ENCODE measurements around the gene ENTPD8. TPM values are rescaled to one million over a fixed set of nuclear protein-coding genes. Genes with fewer than 3 reads are reported as not detected.

Gene ENTPD8
- total RNA-seq, 3 donors from 2014 or later: 2.0 to 3.2 TPM; not detected in 1

DNA sequence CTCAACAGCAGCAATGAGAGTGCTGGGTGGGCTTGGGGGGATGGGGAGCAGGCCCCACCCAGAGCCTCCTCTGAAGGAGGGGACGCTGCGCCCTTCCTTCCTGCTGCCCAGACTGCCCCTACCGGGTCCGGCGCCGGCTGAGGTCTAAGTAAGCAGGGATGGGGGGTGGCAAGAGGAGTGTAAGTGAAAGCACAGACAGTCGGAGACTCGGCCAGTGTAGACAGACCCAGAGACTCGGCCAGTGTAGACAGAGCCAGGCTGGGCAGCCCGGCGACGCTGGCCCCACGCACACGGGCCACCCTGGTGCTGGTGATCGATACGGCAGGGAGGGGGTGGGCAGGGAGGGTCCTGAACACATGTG is 7.4 kb upstream of the ENTPD8 start:
- Histone ChIP-seq H3K36me3 (no peaks in the 10 kb centered on the region), H3K27ac (no peak overlapping the region), H3K4me3 (no peak overlapping the region), H3K4me1 (peaks cover 4 to 10% of the 10 kb centered on the region in 2 donors), H3K27me3 (no peaks in the 10 kb centered on the region), H3K9me3 (no peaks in the 10 kb centered on the region)
- TF ChIP-seq POLR2A (IDR thresholded peaks at IDR 0.05): no peak
- TF ChIP-seq, protein P1, sequence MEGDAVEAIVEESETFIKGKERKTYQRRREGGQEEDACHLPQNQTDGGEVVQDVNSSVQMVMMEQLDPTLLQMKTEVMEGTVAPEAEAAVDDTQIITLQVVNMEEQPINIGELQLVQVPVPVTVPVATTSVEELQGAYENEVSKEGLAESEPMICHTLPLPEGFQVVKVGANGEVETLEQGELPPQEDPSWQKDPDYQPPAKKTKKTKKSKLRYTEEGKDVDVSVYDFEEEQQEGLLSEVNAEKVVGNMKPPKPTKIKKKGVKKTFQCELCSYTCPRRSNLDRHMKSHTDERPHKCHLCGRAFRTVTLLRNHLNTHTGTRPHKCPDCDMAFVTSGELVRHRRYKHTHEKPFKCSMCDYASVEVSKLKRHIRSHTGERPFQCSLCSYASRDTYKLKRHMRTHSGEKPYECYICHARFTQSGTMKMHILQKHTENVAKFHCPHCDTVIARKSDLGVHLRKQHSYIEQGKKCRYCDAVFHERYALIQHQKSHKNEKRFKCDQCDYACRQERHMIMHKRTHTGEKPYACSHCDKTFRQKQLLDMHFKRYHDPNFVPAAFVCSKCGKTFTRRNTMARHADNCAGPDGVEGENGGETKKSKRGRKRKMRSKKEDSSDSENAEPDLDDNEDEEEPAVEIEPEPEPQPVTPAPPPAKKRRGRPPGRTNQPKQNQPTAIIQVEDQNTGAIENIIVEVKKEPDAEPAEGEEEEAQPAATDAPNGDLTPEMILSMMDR (IDR thresholded peaks at IDR 0.05): no peak
- no peak for TF ChIP-seq POLR2AphosphoS5 (IDR thresholded peaks at IDR 0.05)
- intact Hi-C loops (cut with DNase I; ENCODE audit: low total_unique reads): no loop called here
- no peak for DNase-seq (ENCODE audit: low spot score in 2 of 2)

DNA sequence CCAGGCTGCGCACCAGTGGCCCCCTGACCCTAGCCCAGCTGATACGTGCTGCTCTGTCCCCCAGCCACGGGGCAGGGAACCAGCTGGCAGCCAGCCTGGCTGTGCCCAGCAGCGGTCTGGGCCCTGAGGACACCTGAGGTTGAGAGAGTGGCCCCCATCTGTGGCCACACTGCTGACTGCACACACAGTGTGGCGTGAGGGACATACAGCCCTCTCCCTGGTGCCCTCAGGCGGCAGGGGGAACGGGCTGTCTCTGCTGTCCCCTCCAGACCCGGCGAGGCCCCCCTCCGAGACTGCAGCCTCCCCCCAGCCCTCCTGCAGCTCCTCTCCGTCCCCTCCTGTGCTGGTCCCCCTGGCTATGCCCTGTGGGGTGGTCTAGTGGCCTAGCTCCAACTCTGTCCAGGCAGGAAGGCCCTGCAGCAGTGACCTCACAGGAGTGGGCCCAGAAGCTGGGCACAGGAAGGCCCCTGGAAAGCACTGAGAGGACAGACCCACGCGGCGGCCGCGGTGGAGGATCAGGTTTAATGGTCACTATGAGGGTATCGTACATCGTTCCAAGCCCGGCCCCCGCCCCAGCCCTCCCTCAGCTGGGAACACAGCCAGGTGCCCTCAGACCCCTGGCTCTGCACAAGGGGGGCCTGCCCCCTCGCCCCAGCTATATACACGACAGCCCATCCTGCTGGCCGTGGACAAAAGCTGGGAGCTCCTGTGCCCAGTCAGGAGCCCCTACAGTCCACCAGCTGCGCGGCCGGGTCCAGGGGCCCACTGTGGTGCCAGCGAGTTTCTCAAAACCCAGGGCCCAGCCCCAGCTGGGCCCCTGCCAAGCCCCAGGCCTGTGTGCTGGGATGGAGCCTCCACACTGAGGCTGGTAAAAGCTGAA is 6.8 kb upstream of the ENTPD8 start:
- TF ChIP-seq, protein P1 (IDR thresholded peaks at IDR 0.05): no peak
- TF ChIP-seq POLR2AphosphoS5 (IDR thresholded peaks at IDR 0.05) (no peak), POLR2A (IDR thresholded peaks at IDR 0.05) (no peak)
- intact Hi-C loops (cut with DNase I; ENCODE audit: low total_unique reads): no loop called here
- DNase-seq (ENCODE audit: low spot score in 2 of 2): no peak
- Histone ChIP-seq H3K27me3 (no peaks in the 10 kb centered on the region), H3K4me1 (peaks cover 4 to 10% of the 10 kb centered on the region in 2 donors), H3K27ac (no peak overlapping the region), H3K9me3 (no peaks in the 10 kb centered on the region), H3K36me3 (no peaks in the 10 kb centered on the region), H3K4me3 (no peak overlapping the region)

DNA sequence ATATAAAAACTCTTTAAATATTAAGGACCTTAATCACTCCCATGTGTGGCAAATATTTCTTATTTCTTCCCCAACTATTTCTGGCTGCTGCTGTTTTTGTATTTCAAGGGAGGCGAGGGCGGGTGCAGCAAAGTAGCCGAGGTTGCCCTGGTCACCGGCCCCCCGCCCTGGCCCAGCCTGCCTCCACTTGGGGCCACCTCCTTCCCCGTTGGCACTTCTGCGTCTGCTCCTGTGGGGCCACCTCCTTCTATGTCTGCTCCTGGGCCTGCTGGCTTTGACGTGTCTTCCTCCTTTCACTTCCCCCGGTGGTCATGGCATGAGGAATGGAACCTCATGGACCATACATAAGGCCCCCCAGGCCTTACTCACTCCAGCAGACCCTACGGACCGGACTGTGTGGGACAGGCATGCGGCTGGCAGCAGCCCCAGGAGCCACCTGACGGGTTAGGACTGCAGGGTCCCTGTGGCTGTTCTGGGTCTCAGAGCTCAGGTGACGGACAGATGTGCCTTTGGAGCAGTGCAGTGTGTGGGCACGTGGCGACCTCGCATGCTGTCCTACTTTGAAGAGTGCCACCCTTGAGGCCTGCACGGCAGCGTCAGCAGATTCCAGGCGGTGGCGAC is 5.8 kb upstream of the ENTPD8 start:
- Histone ChIP-seq H3K36me3 (no peaks in the 10 kb centered on the region), H3K27me3 (no peaks in the 10 kb centered on the region), H3K4me1 (peaks cover 4 to 10% of the 10 kb centered on the region in 2 donors), H3K4me3 (no peak overlapping the region), H3K9me3 (no peaks in the 10 kb centered on the region), H3K27ac (no peak overlapping the region)
- no peak for DNase-seq (ENCODE audit: low spot score in 2 of 2)
- intact Hi-C loops (cut with DNase I; ENCODE audit: low total_unique reads): no loop called here
- TF ChIP-seq POLR2AphosphoS5 (IDR thresholded peaks at IDR 0.05) (no peak), POLR2A (IDR thresholded peaks at IDR 0.05) (no peak)
- TF ChIP-seq, protein P1 (IDR thresholded peaks at IDR 0.05): no peak

DNA sequence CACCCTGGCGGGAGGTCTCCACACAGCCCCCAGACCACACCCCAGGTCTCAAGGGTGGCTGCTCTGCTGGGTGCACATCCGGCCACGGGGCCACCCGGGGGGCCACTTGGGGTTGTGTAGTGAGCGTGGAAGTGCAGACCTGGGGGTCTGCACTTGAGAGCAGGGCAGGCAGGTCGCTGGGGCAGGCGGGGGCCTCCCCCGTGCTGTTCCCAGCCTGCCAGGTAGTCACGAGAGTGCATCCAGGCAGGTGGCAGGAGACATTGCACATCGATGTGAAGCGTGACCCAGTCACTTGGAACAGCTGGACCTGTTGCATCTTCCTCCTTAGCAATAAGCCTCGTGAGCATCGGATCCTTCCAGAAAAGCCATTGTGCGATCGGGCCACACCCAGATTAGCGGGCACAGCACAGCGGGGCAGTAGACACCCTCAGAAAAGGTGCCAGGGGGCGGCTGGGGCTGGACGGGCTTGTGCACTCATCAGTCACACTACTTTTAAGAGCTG is 4.8 kb upstream of the ENTPD8 start:
- peak overlapping the region in 1 of 3 donors; percentile 10 for H3K4me3 ChIP-seq
- H3K27me3 ChIP-seq: no peaks in the 10 kb centered on the region
- TF ChIP-seq, protein P1 (IDR thresholded peaks at IDR 0.05): no peak
- peak in 1 of 3 donors; percentile 54 for TF ChIP-seq POLR2AphosphoS5 (IDR thresholded peaks at IDR 0.05)
- DNase-seq (ENCODE audit: low spot score in 2 of 2): no peak
- intact Hi-C loops (cut with DNase I; ENCODE audit: low total_unique reads): no loop called here
- H3K27ac ChIP-seq: no peak overlapping the region
- H3K36me3 ChIP-seq: no peaks in the 10 kb centered on the region
- H3K4me1 ChIP-seq: peaks cover 8 to 10% of the 10 kb centered on the region in 2 donors
- no peaks in the 10 kb centered on the region for H3K9me3 ChIP-seq

DNA sequence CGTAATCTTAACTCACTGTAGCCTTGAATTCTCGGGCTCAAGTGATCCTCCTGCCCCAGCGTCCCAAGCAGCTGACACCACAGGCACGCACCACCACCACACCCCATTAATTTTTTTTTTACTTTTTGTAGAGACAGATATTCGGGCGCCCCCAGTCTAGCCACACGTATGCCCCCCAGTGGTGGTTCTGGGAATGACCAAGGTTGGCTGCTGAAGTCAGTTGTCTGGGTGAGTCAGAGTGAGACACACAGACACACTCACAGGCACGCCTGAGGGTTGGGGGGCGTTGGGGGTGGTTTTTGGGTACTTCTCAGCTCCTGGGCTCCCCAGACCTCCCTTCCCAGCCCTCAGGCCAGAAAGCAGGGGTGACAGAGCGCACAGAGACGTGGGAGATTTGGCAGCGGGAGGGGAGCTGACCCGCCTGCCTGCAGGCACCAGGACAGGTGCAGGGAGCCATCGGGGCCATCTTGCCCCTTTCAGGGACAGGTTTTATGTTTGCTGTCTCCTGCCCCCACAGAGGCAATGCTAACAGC is 4.2 kb upstream of the ENTPD8 start:
- Histone ChIP-seq H3K27ac (no peak overlapping the region), H3K27me3 (no peaks in the 10 kb centered on the region), H3K9me3 (no peaks in the 10 kb centered on the region), H3K4me3 (peak overlapping the region in 1 of 3 donors; percentile 10), H3K4me1 (peaks cover 8 to 10% of the 10 kb centered on the region in 2 donors), H3K36me3 (no peaks in the 10 kb centered on the region)
- DNase-seq (ENCODE audit: low spot score in 2 of 2): peak; percentile 77 to 79
- intact Hi-C loops (cut with DNase I; ENCODE audit: low total_unique reads): no loop called here
- TF ChIP-seq, protein P1 (IDR thresholded peaks at IDR 0.05): peak; percentile 65 to 92 (median 68)
- TF ChIP-seq POLR2AphosphoS5 (IDR thresholded peaks at IDR 0.05) (no peak), POLR2A (IDR thresholded peaks at IDR 0.05) (no peak)

Measured in breast epithelium (tissue), 4 donors.